ENCODE data around the gene PRR4.

The PRR4 gene

GRCh38 chr12:10838461-10838860, 10.8 kb downstream of the PRR4 start:
- ChIA-PET POLR2A (interaction anchor here (0.6 kb wide), 1 partner anchor 132 kb away, joined by 3 read pairs; no protein-coding TSS in a partner anchor), CTCF (no interaction called here)
- peaks cover 0 to 11% (median 0%) of the 10 kb centered on the region in 4 experiments for H3K36me3 ChIP-seq (ENCODE audit: control insufficient read depth in 4 of 4, insufficient read depth in 4 of 4, low read length in 3 of 4)
- no peak overlapping the region for H3K4me3 ChIP-seq (ENCODE audit: control insufficient read depth in 1 of 7, extremely low read depth in 1 of 7, insufficient read depth in 4 of 7, low read depth in 2 of 7, low read length in 6 of 7)
- peaks cover 0 to 11% (median 4%) of the 10 kb centered on the region in 5 experiments for H3K9me3 ChIP-seq (ENCODE audit: control extremely low read depth in 1 of 5, control insufficient read depth in 4 of 5, insufficient read depth in 2 of 5, low read depth in 1 of 5, low read length in 4 of 5)
- no peak overlapping the region for H3K27ac ChIP-seq (ENCODE audit: insufficient read depth in 1 of 2, low read depth in 1 of 2, low read length in 2 of 2, poor library complexity in 1 of 2, severe bottlenecking in 2 of 2)
- no peaks in the 10 kb centered on the region for H3K4me1 ChIP-seq (ENCODE audit: control extremely low read depth in 1 of 4, control insufficient read depth in 4 of 4, insufficient read depth in 4 of 4, low read length in 3 of 4)
- H3K27me3 ChIP-seq (replicated peaks in 2 of 5; ENCODE audit: control insufficient read depth in 4 of 5, insufficient read depth in 5 of 5, low read length in 4 of 5): no peaks in the 10 kb centered on the region
- DNase-seq: no peak
- no CpG with 5 or more reads among the region's 3 CpGs for WGBS (ENCODE audit: insufficient coverage)

GRCh38 chr12:10829994-10830393, 19.3 kb downstream of the PRR4 start:
- POLR2A ChIA-PET: no interaction called here
- no peak overlapping the region for H3K4me3 ChIP-seq (ENCODE audit: control insufficient read depth in 1 of 7, extremely low read depth in 1 of 7, insufficient read depth in 4 of 7, low read depth in 2 of 7, low read length in 6 of 7)

DNA sequence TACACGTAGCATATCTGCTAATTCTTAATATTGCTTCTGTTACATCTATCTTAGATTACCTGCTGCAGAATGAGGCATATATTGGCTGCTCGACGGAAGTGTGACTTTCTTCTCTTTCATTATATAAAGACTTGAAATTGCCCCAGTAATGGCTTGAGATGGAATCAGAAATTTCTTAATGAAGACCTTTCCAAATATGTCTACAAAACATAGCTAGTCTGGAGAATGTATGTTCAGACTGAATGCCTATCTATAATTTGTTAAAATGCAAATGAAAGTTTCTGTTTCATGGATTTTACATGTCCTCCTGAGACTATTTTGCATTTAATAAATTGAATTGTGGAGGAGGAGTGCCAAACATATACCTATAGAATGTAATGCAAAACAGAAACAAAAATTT, 23.0 kb downstream of the PRR4 start, which contains the start of gene TAS2R10:
TSS of gene TAS2R10 (minus strand) at position 101 of the 400 bp plus-strand sequence. CDS start at position 12, 89 bp downstream.
- Histone ChIP-seq H3K27ac (ENCODE audit: insufficient read depth in 1 of 2, low read depth in 1 of 2, low read length in 2 of 2, poor library complexity in 1 of 2, severe bottlenecking in 2 of 2) (no peak within 1 kb of the TSS), H3K4me1 (ENCODE audit: control extremely low read depth in 1 of 4, control insufficient read depth in 4 of 4, insufficient read depth in 4 of 4, low read length in 3 of 4) (no peaks in the 10 kb centered on the region), H3K9me3 (ENCODE audit: control extremely low read depth in 1 of 5, control insufficient read depth in 4 of 5, insufficient read depth in 2 of 5, low read depth in 1 of 5, low read length in 4 of 5) (no peaks in the 10 kb centered on the region), H3K36me3 (ENCODE audit: control insufficient read depth in 4 of 4, insufficient read depth in 4 of 4, low read length in 3 of 4) (no peaks in the 10 kb centered on the region), H3K27me3 (replicated peaks in 2 of 5; ENCODE audit: control insufficient read depth in 4 of 5, insufficient read depth in 5 of 5, low read length in 4 of 5) (no peaks in the 10 kb centered on the region), H3K4me3 (ENCODE audit: control insufficient read depth in 1 of 7, extremely low read depth in 1 of 7, insufficient read depth in 4 of 7, low read depth in 2 of 7, low read length in 6 of 7) (no peak within 1 kb of the TSS)
- ChIA-PET POLR2A (no interaction called here), CTCF (no interaction called here)
- DNase-seq: no peak
- 100% methylated on average over 1 of the region's 3 CpGs for WGBS (ENCODE audit: insufficient coverage)

More at GRCh38 chr12:10829994-10830393, 19.3 kb downstream of the PRR4 start:
- H3K27me3 ChIP-seq (replicated peaks in 2 of 5; ENCODE audit: control insufficient read depth in 4 of 5, insufficient read depth in 5 of 5, low read length in 4 of 5): no peaks in the 10 kb centered on the region
- no peaks in the 10 kb centered on the region for H3K9me3 ChIP-seq (ENCODE audit: control extremely low read depth in 1 of 5, control insufficient read depth in 4 of 5, insufficient read depth in 2 of 5, low read depth in 1 of 5, low read length in 4 of 5)
- no peaks in the 10 kb centered on the region for H3K4me1 ChIP-seq (ENCODE audit: control extremely low read depth in 1 of 4, control insufficient read depth in 4 of 4, insufficient read depth in 4 of 4, low read length in 3 of 4)
- no CpG with 5 or more reads among the region's 1 CpG for WGBS (ENCODE audit: insufficient coverage)
- CTCF ChIA-PET: no interaction called here
- H3K27ac ChIP-seq (ENCODE audit: insufficient read depth in 1 of 2, low read depth in 1 of 2, low read length in 2 of 2, poor library complexity in 1 of 2, severe bottlenecking in 2 of 2): no peak overlapping the region
- no peaks in the 10 kb centered on the region for H3K36me3 ChIP-seq (ENCODE audit: control insufficient read depth in 4 of 4, insufficient read depth in 4 of 4, low read length in 3 of 4)
- DNase-seq: no peak

DNA sequence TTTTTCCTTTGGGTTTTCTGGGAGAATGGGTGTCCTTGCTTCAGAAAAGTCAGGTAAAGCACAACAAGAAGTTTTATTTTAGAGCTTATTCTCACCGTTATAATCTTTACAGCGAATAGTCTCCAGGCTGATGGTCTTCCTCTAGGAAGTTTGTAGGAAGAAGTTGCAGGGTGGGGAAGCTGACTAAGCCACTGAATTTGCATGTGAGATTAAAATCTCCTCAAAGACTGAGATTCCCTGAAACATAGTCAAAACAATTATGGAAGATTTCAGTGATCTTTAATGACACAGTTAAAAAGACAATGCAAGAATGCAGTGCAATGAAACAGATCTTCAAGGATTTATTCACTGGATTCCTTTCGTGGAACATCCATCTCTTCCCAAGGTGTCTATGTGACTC, 24.3 kb downstream of the PRR4 start:
- Histone ChIP-seq H3K36me3 (ENCODE audit: control insufficient read depth in 4 of 4, insufficient read depth in 4 of 4, low read length in 3 of 4) (no peaks in the 10 kb centered on the region), H3K9me3 (ENCODE audit: control extremely low read depth in 1 of 5, control insufficient read depth in 4 of 5, insufficient read depth in 2 of 5, low read depth in 1 of 5, low read length in 4 of 5) (no peaks in the 10 kb centered on the region), H3K27me3 (replicated peaks in 2 of 5; ENCODE audit: control insufficient read depth in 4 of 5, insufficient read depth in 5 of 5, low read length in 4 of 5) (no peaks in the 10 kb centered on the region), H3K4me3 (ENCODE audit: control insufficient read depth in 1 of 7, extremely low read depth in 1 of 7, insufficient read depth in 4 of 7, low read depth in 2 of 7, low read length in 6 of 7) (no peak overlapping the region), H3K27ac (ENCODE audit: insufficient read depth in 1 of 2, low read depth in 1 of 2, low read length in 2 of 2, poor library complexity in 1 of 2, severe bottlenecking in 2 of 2) (no peak overlapping the region), H3K4me1 (ENCODE audit: control extremely low read depth in 1 of 4, control insufficient read depth in 4 of 4, insufficient read depth in 4 of 4, low read length in 3 of 4) (no peaks in the 10 kb centered on the region)
- no peak for DNase-seq
- ChIA-PET POLR2A (no interaction called here), CTCF (no interaction called here)
- WGBS (ENCODE audit: insufficient coverage): 90% methylated on average over 3 of the region's 3 CpGs

DNA sequence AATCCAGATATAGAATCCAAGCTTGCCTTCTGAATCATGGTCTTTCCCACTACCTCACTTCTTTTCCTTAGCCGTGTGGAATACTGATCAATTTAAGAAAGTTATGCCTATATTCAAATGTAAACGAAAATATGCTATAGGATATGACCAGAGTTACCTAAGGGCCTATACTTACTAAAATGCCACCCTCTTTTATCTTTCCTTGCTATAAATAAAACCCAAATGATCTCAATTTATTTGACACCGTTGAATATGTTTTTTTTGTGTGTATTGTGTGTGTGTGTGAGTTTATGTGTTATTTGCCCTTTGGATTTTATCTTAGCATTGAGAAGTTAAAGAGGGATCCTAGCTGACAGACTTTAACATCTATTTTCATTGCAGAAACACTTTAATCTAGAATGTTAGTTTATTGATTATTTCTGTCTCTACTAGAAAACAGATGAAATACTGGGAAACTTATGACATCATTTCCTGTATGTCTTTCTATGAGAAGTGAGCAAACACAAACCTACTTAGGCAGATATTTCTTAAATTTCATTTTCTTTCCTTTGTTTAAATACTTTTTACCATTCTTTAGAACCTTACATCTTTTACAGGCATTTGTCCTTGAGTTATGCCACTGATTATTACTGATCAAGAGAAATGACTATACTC, 37.3 kb downstream of the PRR4 start:
- POLR2A ChIA-PET: interaction anchor here (0.6 kb wide), 1 partner anchor 480 kb away, joined by 3 read pairs; no protein-coding TSS in a partner anchor
- Histone ChIP-seq H3K4me3 (ENCODE audit: control insufficient read depth in 1 of 7, extremely low read depth in 1 of 7, insufficient read depth in 4 of 7, low read depth in 2 of 7, low read length in 6 of 7) (no peak overlapping the region), H3K4me1 (ENCODE audit: control extremely low read depth in 1 of 4, control insufficient read depth in 4 of 4, insufficient read depth in 4 of 4, low read length in 3 of 4) (no peaks in the 10 kb centered on the region), H3K27me3 (replicated peaks in 2 of 5; ENCODE audit: control insufficient read depth in 4 of 5, insufficient read depth in 5 of 5, low read length in 4 of 5) (no peaks in the 10 kb centered on the region), H3K27ac (ENCODE audit: insufficient read depth in 1 of 2, low read depth in 1 of 2, low read length in 2 of 2, poor library complexity in 1 of 2, severe bottlenecking in 2 of 2) (no peak overlapping the region), H3K36me3 (ENCODE audit: control insufficient read depth in 4 of 4, insufficient read depth in 4 of 4, low read length in 3 of 4) (no peaks in the 10 kb centered on the region), H3K9me3 (ENCODE audit: control extremely low read depth in 1 of 5, control insufficient read depth in 4 of 5, insufficient read depth in 2 of 5, low read depth in 1 of 5, low read length in 4 of 5) (peaks cover 0 to 3% (median 0%) of the 10 kb centered on the region in 5 experiments)
- no peak for DNase-seq
- WGBS (ENCODE audit: insufficient coverage): no CpG with 5 or more reads among the region's 3 CpGs
- CTCF ChIA-PET: no interaction called here

DNA sequence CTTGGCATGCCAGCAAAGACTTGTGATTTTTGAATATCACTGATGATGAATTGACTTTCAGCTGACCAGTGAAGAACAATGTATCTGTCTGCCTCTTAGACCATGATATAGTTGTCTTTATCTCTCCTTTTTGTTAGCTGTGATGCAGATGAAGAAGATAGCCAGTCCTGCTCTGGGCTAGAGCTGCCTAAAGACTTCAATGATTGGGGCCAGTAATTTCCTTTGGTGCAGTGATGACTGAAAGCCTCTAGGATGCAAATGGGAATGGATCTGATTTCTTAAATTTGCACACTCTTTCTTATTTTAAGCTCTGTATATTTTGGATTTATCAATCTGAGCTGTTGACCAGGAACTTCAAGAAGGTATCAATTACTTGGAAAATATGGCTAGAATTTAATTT, 39.2 kb downstream of the PRR4 start, which contains the start of gene TAS2R9:
TSS of gene TAS2R9 (minus strand) at position 101 of the 400 bp plus-strand sequence. CDS start at position 8, 93 bp downstream.
- Histone ChIP-seq H3K27me3 (replicated peaks in 2 of 5; ENCODE audit: control insufficient read depth in 4 of 5, insufficient read depth in 5 of 5, low read length in 4 of 5) (no peaks in the 10 kb centered on the region), H3K4me3 (ENCODE audit: control insufficient read depth in 1 of 7, extremely low read depth in 1 of 7, insufficient read depth in 4 of 7, low read depth in 2 of 7, low read length in 6 of 7) (no peak within 1 kb of the TSS), H3K9me3 (ENCODE audit: control extremely low read depth in 1 of 5, control insufficient read depth in 4 of 5, insufficient read depth in 2 of 5, low read depth in 1 of 5, low read length in 4 of 5) (no peaks in the 10 kb centered on the region), H3K27ac (ENCODE audit: insufficient read depth in 1 of 2, low read depth in 1 of 2, low read length in 2 of 2, poor library complexity in 1 of 2, severe bottlenecking in 2 of 2) (no peak within 1 kb of the TSS), H3K4me1 (ENCODE audit: control extremely low read depth in 1 of 4, control insufficient read depth in 4 of 4, insufficient read depth in 4 of 4, low read length in 3 of 4) (no peaks in the 10 kb centered on the region), H3K36me3 (ENCODE audit: control insufficient read depth in 4 of 4, insufficient read depth in 4 of 4, low read length in 3 of 4) (no peaks in the 10 kb centered on the region)
- ChIA-PET POLR2A (no interaction called here), CTCF (interaction anchor here (1.1 kb wide), 1 partner anchor 11 kb away, joined by 3 read pairs; no protein-coding TSS in a partner anchor)
- no peak for DNase-seq

GRCh38 chr12:10807186-10807585, 42.1 kb downstream of the PRR4 start, which contains the start of gene TAS2R8:
Gene TAS2R8 (minus strand): TSS chr12:10807286. CDS start chr12:10806980, 306 bp downstream.
- DNase-seq: no peak
- Histone ChIP-seq H3K36me3 (ENCODE audit: control insufficient read depth in 4 of 4, insufficient read depth in 4 of 4, low read length in 3 of 4) (no peaks in the 10 kb centered on the region), H3K9me3 (ENCODE audit: control extremely low read depth in 1 of 5, control insufficient read depth in 4 of 5, insufficient read depth in 2 of 5, low read depth in 1 of 5, low read length in 4 of 5) (no peaks in the 10 kb centered on the region), H3K27ac (ENCODE audit: insufficient read depth in 1 of 2, low read depth in 1 of 2, low read length in 2 of 2, poor library complexity in 1 of 2, severe bottlenecking in 2 of 2) (no peak within 1 kb of the TSS), H3K4me3 (ENCODE audit: control insufficient read depth in 1 of 7, extremely low read depth in 1 of 7, insufficient read depth in 4 of 7, low read depth in 2 of 7, low read length in 6 of 7) (no peak within 1 kb of the TSS), H3K27me3 (replicated peaks in 2 of 5; ENCODE audit: control insufficient read depth in 4 of 5, insufficient read depth in 5 of 5, low read length in 4 of 5) (no peaks in the 10 kb centered on the region), H3K4me1 (ENCODE audit: control extremely low read depth in 1 of 4, control insufficient read depth in 4 of 4, insufficient read depth in 4 of 4, low read length in 3 of 4) (no peaks in the 10 kb centered on the region)
- ChIA-PET POLR2A (no interaction called here), CTCF (no interaction called here)
- WGBS (ENCODE audit: insufficient coverage): no CpG with 5 or more reads among the region's 1 CpG
